Suppressor macrophage (primary cell): ENCODE measurements around the gene CLCN1.

Experiments used
- DNase-seq, 4 experiments: peaks; one replicate each; pipeline ENCODE4 v3.0.0-alpha.2; 2020 to 2022

The CLCN1 gene

GRCh38 chr7:143397710-143398530 is 82.0 kb downstream of the CLCN1 start:
- no peak for DNase-seq

- DNase-seq = no peak
These were observed 82.7 kb downstream of the CLCN1 start for GRCh38 chr7:143398616-143399015.

- no peak for DNase-seq
These were observed 83.2 kb downstream of the CLCN1 start for GRCh38 chr7:143399151-143399550.

GRCh38 chr7:143399642-143400041 is 83.7 kb downstream of the CLCN1 start:
- DNase-seq = no peak

GRCh38 chr7:143401265-143401664 is 85.4 kb downstream of the CLCN1 start:
- DNase-seq = no peak
